Activated T-cell treated with anti-CD3 and anti-CD28 coated beads for 48 hours (primary cell): ENCODE data around the gene MDH2.
"Not testable (repeated sequence)": the region's sequence is repeated elsewhere in the genome, so short reads cannot be mapped to it uniquely, and the experiment has no call there.

Experiments
- DNase-seq: peaks from one replicate; pipeline ENCODE4 v3.0.0-alpha.2; 2020; ENCODE audit warnings: low read depth

Gene MDH2

DNA sequence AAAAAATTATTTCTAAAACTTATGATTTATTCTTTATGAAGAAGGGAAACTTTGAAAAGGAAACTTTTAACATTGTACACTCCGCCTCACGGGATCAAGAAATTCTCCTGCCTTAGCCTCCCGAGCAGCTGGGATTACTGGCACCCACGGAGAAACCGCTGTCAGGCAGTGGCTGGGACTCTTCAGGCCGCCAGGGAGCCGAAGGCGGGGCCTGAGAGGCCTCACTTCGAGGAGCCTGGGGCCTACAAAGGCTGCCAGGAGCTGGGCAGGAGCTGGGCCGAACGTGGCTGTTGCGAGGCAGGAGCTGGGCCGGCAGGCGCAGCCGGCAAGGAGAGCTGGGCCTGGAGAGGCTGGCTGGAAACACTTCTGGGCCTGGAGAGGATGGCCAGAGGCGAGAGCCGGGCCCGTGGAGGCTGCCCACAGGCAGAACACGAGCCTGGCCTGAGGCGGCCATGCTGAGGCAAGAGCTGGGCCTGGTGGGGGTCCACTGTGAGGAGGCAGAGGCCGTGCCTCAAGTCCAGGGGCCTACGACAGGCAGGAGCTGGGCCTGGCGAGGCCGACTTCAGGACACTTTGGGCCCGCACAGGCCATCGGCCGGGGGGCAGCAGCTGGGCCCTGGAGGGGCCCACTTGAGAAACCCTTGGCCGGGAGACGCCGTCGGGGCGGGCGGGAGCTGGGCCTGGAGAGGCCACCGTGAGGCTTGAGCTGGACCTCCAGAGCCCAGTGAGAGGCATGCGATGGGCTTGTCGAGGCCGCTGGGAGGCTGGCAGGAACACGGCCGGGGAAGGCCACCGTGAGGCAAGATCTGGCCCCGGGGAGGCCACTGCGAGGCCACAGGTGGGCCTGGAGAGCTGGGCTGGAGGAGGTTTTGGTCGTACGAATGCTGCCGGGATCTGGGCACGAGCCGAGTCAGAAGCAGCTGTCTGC lies 23.7 kb downstream of the MDH2 start:
- DNase-seq, result no peak

DNA sequence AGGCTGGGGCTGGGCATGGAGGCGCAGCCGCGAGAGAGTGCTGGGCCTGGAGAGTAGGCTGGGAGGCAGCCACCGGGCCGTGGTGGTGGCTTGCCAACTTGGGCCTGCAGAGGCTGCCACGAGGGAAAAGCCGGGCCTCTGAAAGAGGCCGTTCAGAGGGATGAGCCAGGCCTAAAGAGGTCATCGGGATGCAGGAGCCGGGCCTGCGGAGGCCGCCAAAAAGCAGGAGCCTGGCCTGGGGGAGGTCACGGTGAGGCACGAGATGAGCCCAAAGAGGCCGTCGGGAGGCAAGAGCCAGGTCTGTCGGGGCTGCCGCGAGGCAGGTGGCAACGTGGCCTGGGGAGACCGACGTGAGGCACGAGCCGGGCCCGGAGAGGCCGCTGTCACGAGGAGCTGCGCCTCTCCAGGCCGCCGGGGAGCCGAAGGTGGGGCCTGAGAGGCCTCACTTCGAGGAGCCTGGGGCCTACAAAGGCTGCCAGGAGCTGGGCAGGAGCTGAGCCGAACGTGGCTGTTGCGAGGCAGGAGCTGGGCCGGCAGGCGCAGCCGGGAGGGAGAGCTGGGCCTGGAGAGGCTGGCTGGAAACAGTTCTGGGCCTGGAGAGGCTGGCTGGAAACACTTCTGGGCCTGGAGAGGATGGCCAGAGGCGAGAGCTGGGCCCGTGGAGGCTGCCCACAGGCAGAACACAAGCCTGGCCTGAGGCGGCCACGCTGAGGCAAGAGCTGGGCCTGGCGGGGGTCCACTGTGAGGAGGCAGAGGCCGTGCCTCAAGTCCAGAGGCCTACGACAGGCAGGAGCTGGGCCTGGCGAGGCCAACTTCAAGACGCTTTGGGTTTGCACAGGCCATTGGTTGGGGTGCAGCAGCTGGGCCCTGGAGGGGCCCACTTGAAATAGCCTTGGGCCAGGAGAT lies 24.6 kb downstream of the MDH2 start:
- DNase-seq, result no peak

DNA sequence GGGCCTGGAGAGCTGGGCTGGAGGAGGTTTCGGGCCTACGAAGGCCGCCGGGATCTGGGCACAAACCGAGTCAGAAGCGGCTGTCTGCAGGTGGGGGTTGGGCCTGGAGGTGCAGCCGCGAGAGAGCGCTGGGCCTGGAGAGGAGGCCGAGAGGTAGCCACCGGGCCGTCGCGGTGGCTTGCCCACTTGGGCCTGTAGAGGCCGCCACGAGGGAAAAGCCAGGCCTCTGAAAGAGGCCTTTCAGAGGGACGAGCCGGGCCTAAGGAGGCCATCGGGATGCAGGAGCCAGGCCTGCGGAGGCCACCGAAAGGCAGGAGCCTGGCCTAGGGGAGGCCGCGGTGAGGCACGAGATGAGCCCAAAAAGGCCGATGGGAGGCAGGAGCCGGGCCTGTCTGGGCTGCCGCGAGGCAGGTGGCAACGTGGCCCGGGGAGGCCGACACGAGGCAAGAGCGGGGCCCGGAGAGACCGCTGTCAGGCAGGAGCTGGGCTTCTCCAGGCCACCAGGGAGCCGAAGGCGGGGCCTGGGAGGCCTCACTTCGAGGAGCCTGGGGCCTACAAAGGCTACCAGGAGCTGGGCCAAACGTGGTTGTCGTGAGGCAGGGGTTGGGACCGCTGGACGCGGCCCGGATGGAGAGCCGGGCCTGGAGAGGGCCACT lies 25.6 kb downstream of the MDH2 start:
- no peak for DNase-seq

DNA sequence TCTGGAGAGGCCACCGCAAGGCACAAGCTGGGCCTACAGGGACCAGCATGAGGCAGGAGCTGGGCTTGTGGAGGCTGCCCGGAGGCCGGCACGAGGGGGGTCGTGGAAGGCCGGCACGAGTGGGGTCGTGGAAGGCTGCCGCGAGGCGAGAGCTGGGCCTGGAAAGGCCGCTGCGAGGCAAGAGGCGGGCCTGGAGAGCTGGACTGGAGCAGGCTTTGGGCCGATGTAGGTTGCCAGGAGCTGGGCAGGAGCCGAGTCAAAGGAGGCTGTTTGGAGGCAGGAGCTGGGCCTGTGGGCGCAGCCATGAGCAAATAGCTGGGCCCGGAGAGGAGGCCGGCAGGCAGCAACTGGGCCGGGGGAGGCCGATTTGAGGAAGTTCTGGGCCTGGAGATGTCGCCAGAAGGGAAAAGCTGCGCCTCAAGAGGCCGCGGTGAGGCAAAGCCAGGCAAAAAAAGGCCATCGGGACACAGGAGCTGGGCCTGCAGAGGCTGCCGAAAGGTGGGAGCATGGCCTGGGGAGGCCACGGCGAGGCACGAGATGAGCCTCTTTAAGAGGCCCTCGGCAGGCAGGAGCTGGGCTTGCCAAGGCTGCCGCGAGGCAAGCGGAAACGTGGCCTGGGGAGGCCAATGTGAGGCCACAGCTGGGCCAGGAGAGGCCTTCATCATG lies 26.5 kb downstream of the MDH2 start:
- no peak for DNase-seq

DNA sequence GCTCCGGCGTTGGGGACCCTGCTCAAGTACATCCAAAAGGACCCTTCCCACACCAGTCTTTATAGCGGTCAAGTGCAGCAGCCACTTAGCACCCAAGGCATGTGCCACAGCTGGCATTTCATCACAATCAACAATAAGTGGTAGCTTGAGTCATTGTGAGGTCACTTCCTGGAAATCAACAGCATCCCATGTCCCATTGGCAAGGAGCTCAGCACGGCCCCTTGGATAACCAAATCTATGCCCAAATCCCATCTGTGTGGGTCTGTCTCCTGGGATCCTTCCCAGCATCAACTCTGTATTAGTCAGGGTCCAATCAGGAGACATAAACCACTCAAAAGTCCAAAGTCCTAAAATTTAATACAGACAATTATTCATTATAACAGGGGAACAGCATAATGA lies 27.1 kb downstream of the MDH2 start:
- no peak for DNase-seq

DNA sequence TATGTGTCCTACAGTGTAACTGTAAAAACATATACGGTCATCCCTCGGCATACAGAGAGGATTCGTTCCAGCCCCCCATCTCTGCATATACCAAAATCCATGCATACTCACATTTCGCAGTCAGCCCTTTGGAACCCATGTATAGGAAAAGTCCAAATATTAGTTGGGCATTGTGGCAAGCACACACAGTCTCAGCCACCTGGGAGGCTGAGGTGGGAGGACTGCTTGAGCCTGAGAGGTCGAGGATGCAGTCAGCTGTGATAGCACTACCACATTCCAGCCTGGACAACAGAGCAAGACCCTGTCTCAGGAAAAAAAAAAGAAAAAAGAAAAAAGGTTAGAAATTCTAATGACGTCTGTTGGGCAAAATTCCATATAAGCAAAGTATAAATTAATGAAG lies 29.1 kb downstream of the MDH2 start:
- no peak for DNase-seq

DNA sequence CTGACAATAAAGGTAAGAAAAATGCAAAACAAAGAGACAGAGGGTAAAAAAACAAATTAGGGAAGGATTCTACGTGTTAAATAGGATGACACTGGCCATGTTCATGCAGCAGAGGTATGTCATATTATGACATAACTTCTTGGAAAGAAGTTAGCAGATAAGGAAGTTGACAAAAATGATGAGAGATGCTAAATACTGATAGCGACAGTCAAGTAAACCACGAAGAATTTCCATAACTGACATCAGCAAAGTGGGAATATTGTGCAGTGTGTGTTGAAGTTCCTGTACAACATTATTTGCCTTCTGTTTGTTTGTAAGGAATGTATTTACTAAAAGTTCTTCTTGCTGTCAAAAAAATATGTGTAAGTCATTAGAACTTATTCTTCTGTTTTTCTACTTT lies 29.5 kb downstream of the MDH2 start:
- no peak for DNase-seq

DNA sequence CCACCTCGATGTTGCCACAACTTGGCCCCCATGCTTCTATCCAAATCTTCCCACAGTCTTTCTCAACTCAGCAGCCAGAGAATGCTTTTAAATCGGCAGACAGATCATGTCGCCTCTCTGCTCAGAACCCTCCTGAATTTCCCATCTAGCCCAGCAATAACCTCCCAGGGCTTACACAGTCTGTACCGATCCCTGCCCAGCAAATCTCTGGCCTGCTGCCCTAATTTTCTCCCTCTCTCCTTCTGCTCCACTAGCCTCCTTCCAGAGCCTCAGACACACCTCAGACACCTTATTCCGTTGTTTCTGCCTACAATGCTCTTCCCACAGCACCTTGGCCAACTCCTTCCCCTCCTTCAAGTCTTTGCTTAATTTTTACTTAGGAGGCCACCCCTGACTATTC lies 32.3 kb downstream of the MDH2 start:
- no peak for DNase-seq

DNA sequence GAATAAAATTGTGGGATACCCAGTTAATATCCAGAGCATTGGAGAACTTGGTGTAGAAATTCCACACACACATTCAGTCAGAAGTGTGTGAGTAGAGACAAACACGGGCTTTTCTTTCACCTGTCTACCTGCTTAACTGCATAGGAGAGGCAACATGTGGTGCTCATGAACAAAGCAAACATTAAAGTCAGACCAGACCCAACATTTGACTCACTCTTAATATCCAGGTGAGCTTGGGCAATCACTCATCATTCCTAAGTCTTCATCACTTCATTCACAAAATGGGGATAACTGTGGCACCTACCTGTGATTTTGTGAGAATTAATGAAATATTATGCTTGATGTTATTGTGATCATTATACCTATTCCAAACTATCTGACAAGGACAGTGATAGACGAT lies 36.2 kb downstream of the MDH2 start:
- DNase-seq, result not testable (repeated sequence)

DNA sequence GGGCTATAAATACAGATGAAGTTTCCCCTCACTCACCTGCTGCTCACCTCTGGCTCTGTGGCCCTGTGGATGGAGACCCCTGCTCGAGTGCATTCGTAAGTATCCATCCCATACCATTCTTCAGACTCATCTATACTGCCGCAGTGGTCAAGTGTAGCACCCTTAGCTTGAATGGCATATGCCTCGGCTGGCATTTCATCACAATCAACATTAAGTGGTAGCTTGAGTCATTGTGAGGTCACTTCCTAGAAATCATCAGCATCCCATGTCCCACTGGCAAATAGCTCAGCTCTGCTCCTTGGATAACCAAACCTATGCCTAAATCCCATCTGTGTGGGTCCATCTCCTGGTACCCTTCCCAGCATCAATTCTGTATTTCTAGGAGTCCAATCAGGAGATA lies 38.2 kb downstream of the MDH2 start:
- no peak for DNase-seq

DNA sequence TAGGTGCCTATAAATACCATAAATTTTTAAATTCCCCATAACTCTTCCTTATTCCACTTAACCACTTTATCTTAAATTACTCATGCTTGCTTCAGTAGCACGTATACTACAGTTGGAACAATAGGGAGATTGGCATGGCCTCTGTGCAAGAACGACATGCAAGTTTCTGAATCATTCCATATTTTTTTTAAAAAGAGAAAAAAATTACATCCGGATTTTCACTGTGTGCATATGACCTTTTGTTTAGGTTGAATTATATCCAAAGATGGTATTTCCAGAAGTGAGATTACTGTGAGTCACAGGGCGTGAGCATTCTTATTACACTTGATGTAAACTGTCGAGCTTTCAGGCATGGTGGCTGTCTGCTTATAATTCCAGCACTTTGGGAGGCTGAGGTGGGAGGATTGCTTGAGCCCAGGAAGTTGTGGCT lies 39.5 kb downstream of the MDH2 start:
- DNase-seq, result not testable (repeated sequence)

DNA sequence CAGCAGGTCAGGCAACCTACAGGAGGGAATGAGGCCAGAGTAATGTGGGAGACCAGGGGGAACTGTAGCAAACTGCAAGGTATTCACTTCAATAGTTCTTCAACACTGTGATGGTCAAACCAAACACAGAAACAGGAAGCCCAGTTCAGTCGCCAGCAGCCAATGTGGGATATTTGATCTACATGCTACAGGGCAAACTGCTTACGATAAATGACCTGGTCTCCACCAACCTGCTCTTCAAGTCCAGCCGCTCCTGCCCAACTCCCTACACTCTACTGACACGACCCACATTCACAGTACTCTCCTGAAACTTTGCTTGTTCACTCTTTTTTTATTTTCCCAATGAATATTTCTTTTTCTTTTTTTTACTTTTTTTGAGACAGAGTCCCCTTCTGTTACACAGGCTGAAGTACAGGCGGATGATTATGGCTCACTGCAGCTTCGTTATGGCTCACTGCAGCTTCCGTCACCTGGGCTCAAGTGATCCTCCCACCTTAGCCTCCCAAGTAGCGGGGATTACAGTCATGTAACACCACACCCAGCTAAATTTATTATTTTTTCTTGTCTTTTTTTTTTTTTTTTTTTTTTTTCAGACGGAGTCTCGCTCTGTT lies 42.1 kb downstream of the MDH2 start:
- no peak for DNase-seq

DNA sequence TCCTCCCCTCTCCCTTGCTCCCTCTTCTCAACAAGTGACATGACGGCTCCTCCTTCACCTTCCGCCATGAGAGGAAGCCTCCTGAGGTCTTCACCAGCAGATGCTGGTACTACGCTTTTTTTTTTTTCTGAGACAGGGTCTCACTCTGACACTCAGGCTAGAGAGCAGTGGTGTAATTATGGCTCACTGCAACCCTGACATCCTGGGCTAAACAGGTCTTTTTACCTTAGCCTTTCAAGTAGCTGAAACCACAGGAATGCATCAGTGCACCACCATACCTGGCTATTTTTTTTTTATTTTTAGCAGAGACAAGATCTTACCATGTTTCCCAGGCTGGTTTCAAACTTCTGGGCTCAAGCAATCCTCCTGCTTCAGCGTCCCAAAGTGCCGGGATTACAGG lies 43.6 kb downstream of the MDH2 start:
- DNase-seq, result no peak

DNA sequence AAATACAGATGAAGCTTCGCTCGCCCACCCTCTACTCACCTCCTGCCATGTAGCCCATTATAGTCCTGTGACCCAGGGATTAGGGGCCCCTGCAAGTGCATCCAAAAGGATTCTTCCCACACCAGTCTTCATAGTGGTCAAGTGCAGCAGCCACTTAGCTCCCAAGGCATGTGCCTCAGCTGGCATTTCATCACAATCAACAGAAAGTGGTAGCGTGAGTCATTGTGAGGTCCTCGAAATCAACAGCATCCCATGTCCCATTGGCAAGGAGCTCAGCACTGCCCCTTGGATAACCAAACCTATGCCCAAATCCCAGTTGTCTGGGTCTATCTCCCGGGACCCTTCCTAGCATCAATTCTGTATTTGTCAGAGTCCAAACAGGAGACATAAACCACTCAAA lies 45.6 kb downstream of the MDH2 start:
- not testable (repeated sequence) for DNase-seq

DNA sequence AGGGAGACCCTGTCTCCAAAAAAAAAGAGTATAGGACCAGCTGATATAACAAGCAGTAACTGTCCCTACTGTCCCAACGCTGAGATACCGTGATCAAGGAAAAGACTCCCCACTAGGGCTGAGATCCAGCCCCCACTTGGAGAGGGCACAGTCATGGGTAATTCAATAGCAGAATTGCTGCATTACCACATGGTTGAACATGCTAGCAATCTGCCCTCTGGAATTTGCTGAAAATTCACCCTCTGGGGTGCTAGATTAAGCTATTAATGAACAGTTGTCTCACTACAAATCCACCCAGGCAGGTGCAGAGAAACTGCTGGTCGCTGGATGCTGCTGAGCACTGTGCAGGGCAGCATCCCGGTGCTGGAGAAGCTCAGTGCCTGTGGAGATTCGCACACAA lies 46.4 kb downstream of the MDH2 start:
- DNase-seq, result not testable (repeated sequence)

DNA sequence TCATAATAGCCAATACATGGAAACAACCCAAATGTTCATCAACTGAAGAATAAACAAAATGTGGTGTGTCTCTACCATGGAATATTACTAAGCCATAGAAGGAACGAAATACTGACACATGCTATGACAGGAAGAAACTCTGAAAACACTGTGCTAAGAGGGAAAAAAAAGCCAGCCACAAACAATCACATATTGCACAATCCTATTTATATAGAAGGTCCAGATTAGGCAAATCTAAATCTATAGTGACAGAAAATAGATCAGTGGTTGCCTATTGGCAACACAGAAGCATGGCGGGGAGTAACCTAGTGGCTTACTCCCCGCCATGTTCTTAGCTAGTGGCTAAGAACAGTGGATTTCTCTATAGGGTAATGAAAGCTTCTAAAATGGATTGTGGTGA lies 48.0 kb downstream of the MDH2 start:
- DNase-seq, result no peak

DNA sequence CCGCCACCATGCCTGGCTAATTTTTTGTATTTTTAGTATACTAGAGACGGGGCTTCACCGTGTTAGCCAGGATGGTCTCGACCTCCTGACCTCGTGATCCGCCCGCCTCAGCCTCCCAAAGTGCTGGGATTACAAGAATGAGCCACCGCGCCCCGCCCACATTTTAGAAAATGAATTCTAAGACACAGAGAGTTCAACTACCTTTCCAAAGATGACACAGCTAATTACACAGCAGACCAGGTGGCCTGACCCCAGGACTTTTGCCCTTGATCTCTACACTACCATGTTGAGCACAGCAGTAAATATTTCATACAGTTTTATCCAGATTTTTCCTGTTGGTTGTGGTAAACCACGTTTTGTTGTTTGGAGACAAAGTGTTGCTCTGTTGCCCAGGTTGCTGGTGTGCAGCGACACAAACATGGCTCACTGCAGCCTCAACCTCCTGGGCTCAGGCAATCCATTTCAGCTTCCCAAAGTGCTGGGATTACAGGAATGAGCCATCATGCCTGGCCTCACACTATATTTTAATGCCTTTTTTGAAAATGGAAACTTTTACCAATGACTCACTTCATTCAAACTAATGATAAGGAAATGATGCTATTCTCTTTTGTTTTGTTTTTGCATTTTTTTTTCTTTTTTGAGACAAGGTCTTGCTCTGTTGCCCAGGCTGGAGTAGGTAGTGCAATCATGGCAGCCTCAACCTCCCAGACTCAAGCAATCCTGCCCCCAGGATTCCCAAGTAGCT lies 54.0 kb downstream of the MDH2 start:
- DNase-seq, result not testable (repeated sequence)

DNA sequence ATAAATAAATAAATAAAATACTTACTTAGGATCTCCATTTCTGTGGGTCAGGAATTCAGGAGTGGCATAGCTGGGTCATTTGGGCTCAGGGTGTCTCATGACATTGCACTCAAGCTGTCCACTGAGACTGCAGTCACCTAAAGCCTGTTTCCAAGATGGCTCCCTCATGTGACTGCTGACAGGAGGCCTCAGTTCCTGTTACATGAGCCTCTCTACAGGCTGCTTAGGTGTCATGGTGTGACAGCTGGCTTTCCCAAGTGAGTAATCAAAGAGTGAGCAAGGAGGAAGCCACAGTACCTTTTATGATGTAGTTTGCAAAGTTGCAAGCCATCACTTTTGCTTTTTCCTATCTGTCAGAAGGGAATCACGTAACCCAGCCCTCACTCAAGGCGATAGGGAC lies 55.9 kb downstream of the MDH2 start:
- not testable (repeated sequence) for DNase-seq

DNA sequence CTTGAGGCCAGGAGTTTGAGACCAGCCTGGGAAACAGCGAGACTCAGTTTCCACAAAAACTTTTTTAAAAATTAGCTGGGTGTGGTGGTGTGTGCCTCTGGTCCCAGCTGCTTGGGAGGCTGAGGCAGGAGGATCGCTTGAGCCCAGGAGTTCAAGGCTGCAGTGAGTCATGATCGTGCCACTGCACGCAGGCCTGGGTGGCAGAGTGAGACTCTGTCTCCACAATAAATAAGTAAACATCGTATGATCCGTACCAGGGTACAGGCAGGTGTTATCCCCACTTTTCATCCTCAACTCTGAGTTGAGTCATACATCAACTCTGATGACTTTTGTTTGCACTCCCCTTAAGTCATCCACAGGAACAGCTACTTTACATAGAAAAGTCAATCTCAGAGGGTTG lies 58.2 kb downstream of the MDH2 start:
- DNase-seq, result not testable (repeated sequence)

DNA sequence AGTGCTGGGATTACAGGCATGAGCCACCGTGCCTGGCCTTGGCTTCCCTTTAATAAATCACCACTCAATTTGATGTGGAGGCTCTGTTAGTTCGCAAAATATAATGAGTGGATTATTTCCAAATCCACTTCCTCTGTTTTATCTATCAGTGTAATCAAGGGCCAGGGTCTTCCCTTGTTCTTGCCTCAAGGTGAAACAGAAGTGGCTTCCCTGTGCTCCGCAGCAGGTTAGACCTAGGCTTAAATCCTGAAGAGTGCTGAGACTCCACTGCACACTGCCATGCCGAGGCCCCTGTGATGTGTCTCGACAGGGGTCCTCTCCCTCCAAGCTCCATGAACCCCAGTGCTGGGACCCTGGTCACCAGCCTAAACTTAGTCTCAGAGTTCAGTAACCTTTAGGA lies 59.0 kb downstream of the MDH2 start:
- DNase-seq, result no peak
